ENCODE data around the gene PI4K2B.
"Not testable (repeated sequence)": the region's sequence is repeated elsewhere in the genome, so short reads cannot be mapped to it uniquely, and the experiment has no call there.

- TF ChIP-seq GABPA (IDR thresholded peaks at IDR 0.05 in 1 of 2, conservative IDR thresholded peaks at IDR 0.05 in 1 of 2); CTCF (IDR thresholded peaks at IDR 0.05; ENCODE audit: low read depth, low read length, missing input control); RAD21 (IDR thresholded peaks at IDR 0.05); ATF3 (IDR thresholded peaks at IDR 0.05); REST (IDR thresholded peaks at IDR 0.05); YY1 (IDR thresholded peaks at IDR 0.05); TAF1 (conservative IDR thresholded peaks at IDR 0.05); NR2F2 (IDR thresholded peaks at IDR 0.05); MAX (IDR thresholded peaks at IDR 0.05); ZBTB33 (IDR thresholded peaks at IDR 0.05); HNF4A (conservative IDR thresholded peaks at IDR 0.05); FOXA2 (IDR thresholded peaks at IDR 0.05); JUND (IDR thresholded peaks at IDR 0.05); HNF4G (IDR thresholded peaks at IDR 0.05): not testable (repeated sequence)
These were observed 8.4 kb downstream of the PI4K2B start for GRCh38 chr4:25242195-25242594.

Measured in liver (tissue), 3 donors.